AG04449 (cell line): Measurements from ENCODE around the gene DYRK1B.

Experiments
- CTCF ChIA-PET: fragments of 350-600 bp; formaldehyde crosslinking; extraction: SDS; loops from one replicate; lab custom pipeline; 2021; ENCODE audit warnings: antibody characterized with exemption; lab: Yijun Ruan, JAX
- POLR2A ChIA-PET: fragments of 400-600, 350-600 bp; formaldehyde crosslinking; extraction: SDS; loops from one replicate; lab custom pipeline; 2020; ENCODE audit warnings: antibody characterized with exemption, inconsistent platforms; lab: Yijun Ruan, JAX
- DNase-seq: peaks from one replicate; pipeline ENCODE4 v3.0.0-alpha.2; 2010; ENCODE audit warnings: low read depth, low spot score
- H3K4me3 ChIP-seq: 2 replicates; pipeline ENCODE4 v1.5.1; 2011; ENCODE audit warnings: low read depth, mild to moderate bottlenecking, control low read depth, low read length
- TF ChIP-seq, protein P1 (sequence below): IDR thresholded peaks from one replicate; pipeline ENCODE4 v1.5.1; 2011; ENCODE audit warnings: mild to moderate bottlenecking, moderate library complexity, low read length, control low read depth, inconsistent platforms; ENCODE audit not compliant: insufficient read depth; ENCODE audit errors: missing control alignments

Gene DYRK1B

DNA sequence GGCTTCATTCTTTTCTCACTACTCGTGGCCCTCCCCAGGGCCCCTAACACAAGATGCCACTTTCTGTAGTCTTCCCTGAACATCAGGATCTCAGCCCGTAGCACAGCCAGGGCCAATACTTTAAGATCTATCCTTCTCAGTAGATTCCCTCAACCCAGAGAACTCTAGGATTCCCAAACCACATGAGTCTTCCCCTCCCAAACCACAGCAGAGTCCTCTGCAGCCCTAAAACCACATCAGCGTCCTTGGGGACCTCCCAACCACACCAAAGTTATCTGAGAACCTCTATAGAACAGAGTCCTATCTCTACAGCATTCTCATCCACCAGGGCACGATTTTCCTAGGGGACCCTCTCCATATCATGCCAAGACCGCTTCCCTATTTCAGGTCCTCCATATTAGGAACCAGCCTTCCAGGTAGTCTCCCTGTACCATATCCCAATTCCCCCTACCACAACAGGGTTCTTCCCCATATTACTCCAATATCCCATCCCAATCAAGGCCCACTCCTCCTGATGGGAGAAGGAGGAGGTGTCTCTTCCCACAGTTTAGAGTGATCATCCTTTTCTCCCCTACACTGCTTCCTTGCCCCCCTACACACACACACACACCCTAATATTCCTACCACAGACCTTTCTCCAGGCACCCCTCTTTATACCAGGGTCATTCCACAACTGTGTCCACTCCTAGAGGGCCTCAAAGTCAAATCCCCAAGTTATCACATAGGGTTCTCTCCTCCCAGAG lies 1.4 kb downstream of the DYRK1B start:
- H3K4me3 ChIP-seq = peak overlapping the region; percentile 90
- TF ChIP-seq, protein P1, sequence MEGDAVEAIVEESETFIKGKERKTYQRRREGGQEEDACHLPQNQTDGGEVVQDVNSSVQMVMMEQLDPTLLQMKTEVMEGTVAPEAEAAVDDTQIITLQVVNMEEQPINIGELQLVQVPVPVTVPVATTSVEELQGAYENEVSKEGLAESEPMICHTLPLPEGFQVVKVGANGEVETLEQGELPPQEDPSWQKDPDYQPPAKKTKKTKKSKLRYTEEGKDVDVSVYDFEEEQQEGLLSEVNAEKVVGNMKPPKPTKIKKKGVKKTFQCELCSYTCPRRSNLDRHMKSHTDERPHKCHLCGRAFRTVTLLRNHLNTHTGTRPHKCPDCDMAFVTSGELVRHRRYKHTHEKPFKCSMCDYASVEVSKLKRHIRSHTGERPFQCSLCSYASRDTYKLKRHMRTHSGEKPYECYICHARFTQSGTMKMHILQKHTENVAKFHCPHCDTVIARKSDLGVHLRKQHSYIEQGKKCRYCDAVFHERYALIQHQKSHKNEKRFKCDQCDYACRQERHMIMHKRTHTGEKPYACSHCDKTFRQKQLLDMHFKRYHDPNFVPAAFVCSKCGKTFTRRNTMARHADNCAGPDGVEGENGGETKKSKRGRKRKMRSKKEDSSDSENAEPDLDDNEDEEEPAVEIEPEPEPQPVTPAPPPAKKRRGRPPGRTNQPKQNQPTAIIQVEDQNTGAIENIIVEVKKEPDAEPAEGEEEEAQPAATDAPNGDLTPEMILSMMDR = no peak
- CTCF ChIA-PET = interaction anchor here (1.2 to 2.1 kb wide), 2 partner anchors 10 to 11 kb away, joined by 3 to 40 read pairs; no protein-coding TSS in a partner anchor
- POLR2A ChIA-PET = no interaction called here
- no peak for DNase-seq

DNA sequence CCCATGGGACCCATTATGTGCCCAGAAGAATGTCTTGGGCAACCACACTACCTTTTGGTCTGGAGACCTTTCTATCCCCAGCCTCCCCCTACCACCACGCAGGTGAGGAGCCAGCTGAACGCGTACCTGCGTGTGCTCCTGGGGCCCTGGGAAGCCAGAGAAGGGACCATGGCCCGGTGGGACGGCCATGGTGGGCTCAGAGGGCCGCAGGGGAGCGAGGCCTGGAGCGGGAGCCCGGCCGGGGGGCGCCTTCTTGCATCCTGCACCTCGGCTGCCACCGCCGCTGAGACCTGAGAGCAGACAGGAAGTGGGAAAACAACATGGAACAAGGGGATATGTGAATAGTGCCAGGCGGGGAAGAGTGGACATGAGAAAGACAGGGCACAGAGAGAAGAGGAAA lies 2.3 kb downstream of the DYRK1B start:
- DNase-seq = no peak
- TF ChIP-seq, protein P1 = no peak
- ChIA-PET CTCF (interaction anchor here (4.8 kb wide), 1 partner anchor 12 kb away, joined by 40 read pairs; the partner anchor contains the start of gene FBL), POLR2A (no interaction called here)
- no peak overlapping the region for H3K4me3 ChIP-seq

DNA sequence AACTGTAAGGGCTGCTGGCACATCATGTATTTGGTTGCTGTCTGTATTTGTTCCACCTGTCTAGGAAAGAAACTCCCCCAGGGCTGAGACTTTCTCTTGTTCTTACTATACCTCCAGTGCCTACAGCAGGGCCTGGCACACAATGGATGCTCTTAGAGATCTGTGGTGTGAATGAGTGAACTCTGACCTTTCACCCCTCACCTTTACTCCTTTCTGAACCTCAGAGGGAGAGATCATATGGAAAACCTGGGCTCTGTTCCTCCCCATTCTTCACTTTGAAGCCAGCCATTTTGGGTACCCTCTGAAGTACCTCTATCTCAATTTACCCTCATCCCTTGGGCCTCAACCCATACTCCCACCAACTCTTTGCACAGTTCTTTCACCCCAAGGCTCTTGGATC lies 3.1 kb downstream of the DYRK1B start:
- POLR2A ChIA-PET = no interaction called here
- CTCF ChIA-PET = interaction anchor here (4.8 kb wide), 1 partner anchor 12 kb away, joined by 40 read pairs; the partner anchor contains the start of gene FBL
- DNase-seq = no peak
- H3K4me3 ChIP-seq = no peak overlapping the region
- TF ChIP-seq, protein P1 = no peak

DNA sequence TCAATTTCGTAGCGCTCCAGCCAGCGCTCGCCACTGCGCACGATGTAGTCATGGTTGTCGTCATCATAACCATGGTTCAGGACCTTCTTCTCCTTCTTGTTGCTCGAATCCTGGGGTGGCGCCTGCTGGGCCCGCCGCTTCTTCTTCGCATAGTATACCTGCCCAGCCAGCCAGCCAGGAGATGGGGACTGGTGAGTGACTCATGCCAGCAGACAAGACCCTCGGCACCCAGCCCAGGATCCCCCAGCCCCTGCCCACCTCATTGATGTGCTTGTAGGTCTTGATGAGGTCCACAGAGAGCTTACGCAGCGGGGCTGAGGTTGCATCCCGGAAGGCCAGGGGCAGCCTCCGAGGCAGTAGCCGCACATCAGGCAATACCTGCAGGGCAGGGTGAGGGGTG lies 3.6 kb downstream of the DYRK1B start:
- no peak overlapping the region for H3K4me3 ChIP-seq
- no peak for DNase-seq
- POLR2A ChIA-PET = no interaction called here
- CTCF ChIA-PET = interaction anchor here (4.8 kb wide), 1 partner anchor 13 kb away, joined by 40 read pairs; the partner anchor contains the start of gene FBL
- TF ChIP-seq, protein P1 = no peak

DNA sequence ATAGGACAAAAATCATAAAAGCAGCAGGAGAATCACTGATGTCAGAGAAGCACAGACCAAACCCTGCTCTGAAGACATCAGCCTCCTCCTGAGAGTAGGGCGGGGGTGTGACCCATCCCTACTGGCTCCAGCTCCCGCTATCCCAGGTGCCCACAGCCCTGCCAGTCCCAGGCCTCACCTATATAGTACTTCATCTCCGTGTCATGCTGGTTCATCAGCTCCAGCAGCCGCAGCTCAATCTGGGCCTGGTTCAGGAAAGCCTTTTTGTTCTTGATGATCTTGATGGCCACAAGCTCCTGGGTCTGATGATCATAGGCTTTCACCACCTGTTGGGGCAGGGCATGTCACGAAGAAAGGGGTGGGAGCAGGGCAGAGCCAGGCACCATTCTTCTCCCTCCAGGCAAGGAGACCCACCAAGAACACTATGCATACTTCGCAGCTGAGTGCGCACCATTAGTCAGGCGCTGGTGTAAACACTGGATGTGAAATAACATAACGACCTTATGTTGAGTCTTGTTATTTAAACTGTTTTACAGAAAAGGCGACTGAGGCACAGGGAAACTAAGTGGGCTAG lies 4.2 kb downstream of the DYRK1B start:
- no peak for DNase-seq
- TF ChIP-seq, protein P1 = no peak
- no peak overlapping the region for H3K4me3 ChIP-seq
- CTCF ChIA-PET = interaction anchor here (1.5 to 4.8 kb wide), 2 partner anchors 13 to 37 kb away, joined by 5 to 40 read pairs; partner anchors contain the start of gene FBL
- POLR2A ChIA-PET = no interaction called here

DNA sequence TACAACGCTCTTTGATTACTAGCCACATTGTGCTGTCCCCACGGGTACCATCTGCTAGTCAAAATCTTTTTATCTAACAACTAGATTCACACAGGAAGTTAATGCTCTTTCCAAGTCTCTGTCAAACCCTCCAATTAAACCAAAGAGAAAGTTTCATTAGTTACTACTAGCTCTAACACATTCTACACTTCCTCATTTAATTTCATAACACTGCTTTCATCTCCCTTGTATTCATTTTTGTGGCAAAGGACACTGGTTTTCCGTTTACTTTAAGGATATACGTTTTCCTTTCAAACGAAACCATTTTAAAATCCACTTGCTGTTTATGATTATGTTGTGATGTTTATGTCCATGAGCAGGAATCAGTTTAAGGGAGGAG lies 5.3 kb downstream of the DYRK1B start:
- H3K4me3 ChIP-seq = no peak overlapping the region
- DNase-seq = no peak
- TF ChIP-seq, protein P1 = no peak
- ChIA-PET CTCF (interaction anchor here (1.5 to 4.8 kb wide), 2 partner anchors 15 to 36 kb away, joined by 5 to 40 read pairs; partner anchors contain the start of gene FBL), POLR2A (interaction anchor here (0.7 kb wide), 1 partner anchor 142 kb away, joined by 3 read pairs; the partner anchor contains the start of gene PSMC4)
